HG03060 (cell line): Measurements from ENCODE around the gene KCNMA1.
"Not testable (repeated sequence)": the region's sequence is repeated elsewhere in the genome, so short reads cannot be mapped to it uniquely, and the experiment has no call there.

Experiments used
- ATAC-seq: cut with Tn5 transposase; IDR thresholded peaks from one replicate; pipeline ENCODE4 v1.9.1; 2021; ENCODE audit warnings: low read depth, moderate number of reproducible peaks; ENCODE audit not compliant: unreplicated experiment

Gene KCNMA1

GRCh38 chr10:77359950-77360520, 277.6 kb downstream of the KCNMA1 start:
- ATAC-seq: no peak

DNA sequence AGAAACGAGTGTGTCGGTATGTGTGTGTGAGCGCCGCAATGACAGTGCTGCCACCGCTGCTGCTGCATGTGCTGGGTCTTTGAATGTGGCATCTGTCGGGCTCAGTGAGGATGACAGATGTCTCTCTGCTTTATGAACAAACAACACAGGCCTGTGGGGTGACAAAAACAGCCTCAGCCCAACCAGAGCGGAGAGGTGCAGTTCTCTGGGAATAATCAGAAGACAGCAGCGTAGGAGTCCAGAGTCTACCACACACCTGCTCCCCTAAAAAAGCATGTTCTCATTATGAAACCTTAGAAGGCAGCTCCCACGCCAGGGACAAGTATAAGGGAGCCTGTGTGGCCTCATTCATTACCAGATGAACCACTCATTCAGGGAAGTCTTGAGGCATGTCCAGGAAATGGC, 278.3 kb downstream of the KCNMA1 start:
- ATAC-seq: no peak

DNA sequence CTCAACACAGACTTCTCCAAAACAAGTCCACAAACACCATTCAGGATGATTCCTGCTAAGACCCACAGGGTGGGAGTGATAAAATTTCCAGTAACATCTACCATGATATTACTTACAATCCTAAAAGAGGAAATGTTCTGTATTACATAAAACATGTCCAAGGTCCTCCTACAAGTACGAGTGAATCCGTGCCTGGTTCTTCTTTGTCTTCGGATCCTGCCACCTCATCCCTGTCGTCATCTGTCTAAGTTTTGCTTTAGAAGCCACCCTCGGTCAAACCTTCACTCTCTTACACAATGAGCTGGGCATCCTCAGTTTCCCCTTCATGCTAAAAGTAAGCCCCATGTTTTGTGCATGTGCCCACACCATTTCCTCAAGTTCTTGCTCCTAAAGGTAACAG, 279.0 kb downstream of the KCNMA1 start:
- ATAC-seq: no peak

- ATAC-seq: no peak
These were observed 279.8 kb downstream of the KCNMA1 start for GRCh38 chr10:77357611-77358310.

DNA sequence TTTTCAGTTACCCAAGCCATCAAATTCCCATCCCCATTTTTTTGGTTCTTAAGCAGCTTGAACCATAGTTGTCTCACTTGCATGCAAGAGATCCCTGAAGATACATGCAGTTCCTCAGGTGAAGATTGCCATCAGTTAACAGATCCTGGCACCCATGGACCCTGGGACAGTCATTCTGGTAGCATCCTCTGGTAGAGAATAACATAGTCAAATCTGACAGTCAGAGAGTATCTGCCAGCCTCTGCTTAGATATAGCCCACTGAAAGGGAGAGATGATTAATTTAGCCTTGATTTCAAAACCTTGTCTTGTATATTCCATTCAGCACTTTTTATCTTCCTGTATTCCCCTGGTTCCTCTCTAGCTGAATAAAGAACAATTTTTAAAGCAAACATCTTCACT, 280.4 kb downstream of the KCNMA1 start:
- ATAC-seq: no peak

GRCh38 chr10:77355844-77356243, 281.8 kb downstream of the KCNMA1 start:
- ATAC-seq: no peak

DNA sequence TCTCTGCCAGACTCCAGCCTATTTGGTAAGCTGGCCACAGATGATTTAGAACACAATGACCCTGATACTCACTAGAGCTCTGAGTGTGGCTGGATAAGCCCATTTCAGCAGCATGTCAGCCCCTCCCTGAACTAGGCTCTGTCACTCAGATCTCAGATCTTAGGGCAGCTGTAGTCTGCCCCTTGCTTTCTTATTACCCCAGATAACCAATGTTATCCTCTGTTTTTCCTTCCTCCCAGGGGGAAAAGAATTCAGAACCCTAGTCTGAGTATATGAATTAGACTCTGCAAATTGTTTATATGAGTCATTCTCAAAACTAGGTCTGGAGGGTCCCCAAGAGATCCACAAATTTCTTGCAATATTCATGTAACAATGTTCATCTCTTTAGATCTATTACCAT, 286.2 kb downstream of the KCNMA1 start:
- no peak for ATAC-seq

GRCh38 chr10:77350711-77351119, 286.9 kb downstream of the KCNMA1 start:
- ATAC-seq: no peak

- no peak for ATAC-seq
These were observed 287.5 kb downstream of the KCNMA1 start for GRCh38 chr10:77350134-77350533.

GRCh38 chr10:77349226-77349625, 288.4 kb downstream of the KCNMA1 start:
- no peak for ATAC-seq

DNA sequence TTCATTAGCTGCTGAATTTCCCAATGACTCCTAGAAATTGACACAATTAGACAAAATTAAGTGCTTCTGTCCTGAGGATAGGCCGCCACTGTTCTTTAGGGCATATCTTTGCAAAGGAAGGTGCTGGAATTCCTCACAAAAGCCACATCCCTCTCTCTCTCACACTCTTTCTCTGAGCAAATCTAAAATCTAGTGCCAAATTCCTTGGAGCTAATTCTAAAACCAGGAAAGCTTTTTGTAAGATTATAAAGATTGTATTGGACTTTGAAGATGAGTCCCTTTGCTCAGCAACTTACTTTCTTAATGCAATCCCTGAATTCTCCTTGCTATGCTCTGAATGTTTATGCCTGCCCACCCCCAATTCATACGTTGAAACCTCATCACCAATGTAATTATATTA, 288.9 kb downstream of the KCNMA1 start:
- ATAC-seq: no peak

DNA sequence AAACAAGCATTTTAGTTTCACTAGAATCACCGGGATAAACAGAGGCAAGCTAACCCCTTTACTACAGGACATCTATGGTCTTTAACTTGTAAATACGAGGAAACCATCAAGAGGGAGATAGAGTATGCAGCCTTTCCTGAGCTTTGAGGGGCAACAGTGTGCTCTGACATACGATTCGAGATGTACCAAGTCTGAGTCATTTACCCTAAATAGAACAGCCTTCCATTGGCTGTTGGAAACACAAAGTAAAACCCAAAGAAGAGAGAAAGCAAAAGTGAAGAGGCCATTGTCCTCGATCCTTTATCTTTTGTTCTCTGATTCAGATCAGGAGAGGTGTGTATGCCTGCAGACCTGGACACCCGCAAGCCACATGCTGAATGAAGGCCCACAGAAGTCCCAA, 289.5 kb downstream of the KCNMA1 start:
- ATAC-seq: no peak

GRCh38 chr10:77347052-77347451, 290.6 kb downstream of the KCNMA1 start:
- no peak for ATAC-seq

- ATAC-seq: no peak
These were observed 296.6 kb downstream of the KCNMA1 start for GRCh38 chr10:77341055-77341454.

- ATAC-seq: not testable (repeated sequence)
These were observed 297.7 kb downstream of the KCNMA1 start for GRCh38 chr10:77339872-77340271.

- no peak for ATAC-seq
These were observed 298.4 kb downstream of the KCNMA1 start for GRCh38 chr10:77339166-77339565.

DNA sequence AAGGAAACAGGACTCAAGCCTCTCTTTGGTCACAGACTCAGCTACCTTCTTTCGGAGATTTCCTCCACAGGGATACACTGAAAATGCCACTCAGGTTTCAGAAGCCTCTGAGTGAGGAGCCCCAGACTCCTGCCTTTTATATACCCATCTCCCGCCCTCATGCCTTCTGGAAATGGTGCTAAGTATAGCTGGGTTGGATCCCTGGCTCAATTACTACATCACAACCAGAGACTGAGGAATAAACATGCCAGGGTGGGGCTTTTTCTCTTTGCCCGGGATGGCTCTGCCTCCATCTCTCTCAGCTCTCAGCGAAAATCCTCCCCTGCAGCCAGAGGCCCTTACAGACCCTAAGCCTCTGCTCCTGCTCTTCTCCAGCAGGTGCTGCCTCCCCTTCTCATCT, 299.5 kb downstream of the KCNMA1 start:
- ATAC-seq: no peak

DNA sequence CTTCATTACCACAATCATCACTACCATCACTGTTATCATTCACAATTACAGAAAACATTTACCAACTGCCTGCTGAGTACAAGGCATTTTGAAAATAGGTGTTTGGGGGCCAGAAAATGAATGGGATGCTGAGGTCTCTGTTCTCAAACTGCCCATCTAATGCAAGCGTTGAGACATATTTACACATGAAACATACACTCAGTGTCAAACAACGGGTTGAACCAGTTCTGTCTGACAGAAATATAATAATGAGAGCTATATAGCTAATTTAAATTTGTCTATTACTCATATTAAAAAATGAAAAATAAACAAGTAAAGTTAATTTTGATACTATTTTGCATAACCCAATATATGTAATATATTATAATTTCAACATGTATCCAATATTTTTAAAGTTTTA, 303.1 kb downstream of the KCNMA1 start:
- ATAC-seq: no peak

- ATAC-seq: no peak
These were observed 303.8 kb downstream of the KCNMA1 start for GRCh38 chr10:77333610-77334340.

DNA sequence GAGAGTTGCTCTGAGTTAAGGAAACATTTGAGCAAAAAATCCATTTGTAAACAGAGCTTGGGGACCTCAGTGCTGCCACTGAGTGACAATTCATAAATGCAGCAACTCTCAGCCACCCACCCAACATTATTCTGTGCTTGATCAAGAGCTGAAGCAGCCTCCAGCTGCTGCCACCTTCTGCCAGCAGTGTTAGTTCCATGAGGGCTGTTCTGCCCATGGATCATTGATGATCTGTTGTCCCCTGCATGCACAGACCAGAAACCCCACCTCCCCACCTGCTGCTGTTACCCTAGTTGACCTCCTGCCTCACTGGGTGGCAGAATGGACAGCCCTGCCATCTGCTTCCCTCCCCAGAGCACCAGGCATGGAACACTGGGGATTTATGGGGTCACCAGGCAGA, 305.4 kb downstream of the KCNMA1 start:
- ATAC-seq: no peak

DNA sequence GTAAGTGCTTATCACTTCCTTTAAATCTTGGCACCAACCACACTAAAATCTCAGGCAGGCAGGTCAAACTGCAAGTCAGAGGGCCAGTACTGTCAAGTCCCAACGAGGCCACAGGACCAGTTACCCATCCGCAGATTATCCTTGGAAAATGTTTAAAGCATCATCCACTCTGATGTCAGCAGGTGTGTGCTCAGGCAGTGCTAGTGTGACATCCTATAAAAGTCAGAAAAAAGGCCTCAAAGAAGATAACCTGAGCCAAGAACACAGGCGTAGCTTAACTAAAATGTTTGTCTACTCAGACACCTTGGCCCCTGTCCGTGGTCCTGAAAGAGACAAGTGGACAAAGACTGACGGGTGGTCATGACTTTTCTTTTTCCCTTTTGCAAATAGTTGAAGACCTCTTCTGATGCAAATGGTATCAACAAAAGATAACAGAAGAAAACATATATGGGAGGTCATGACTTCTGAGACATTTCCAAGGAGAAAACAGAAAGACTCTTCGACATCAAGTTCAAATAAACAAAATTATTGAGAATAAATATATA, 309.3 kb downstream of the KCNMA1 start:
- ATAC-seq: no peak

DNA sequence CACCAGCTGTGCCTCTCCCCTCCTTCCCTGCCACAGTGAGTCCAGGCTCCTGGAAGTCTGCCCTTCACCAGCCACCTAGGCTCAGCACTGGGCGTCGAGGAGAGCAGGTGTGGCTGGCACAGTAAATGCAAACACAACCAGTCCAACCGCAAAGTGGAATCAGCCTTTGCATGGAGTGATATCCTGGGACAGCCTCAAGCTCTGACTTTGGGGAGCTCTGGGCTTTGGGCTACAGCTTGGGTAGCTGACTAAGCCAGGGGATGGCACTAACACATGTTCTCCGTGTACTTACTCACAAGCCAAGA, 312.4 kb downstream of the KCNMA1 start:
- no peak for ATAC-seq
